GM21447 (cell line): ENCODE data around the gene CRYBB3.

Experiments
- ATAC-seq: cut with Tn5 transposase; IDR thresholded peaks from one replicate; pipeline ENCODE4 v1.9.1; 2021; ENCODE audit not compliant: unreplicated experiment

Gene CRYBB3

DNA sequence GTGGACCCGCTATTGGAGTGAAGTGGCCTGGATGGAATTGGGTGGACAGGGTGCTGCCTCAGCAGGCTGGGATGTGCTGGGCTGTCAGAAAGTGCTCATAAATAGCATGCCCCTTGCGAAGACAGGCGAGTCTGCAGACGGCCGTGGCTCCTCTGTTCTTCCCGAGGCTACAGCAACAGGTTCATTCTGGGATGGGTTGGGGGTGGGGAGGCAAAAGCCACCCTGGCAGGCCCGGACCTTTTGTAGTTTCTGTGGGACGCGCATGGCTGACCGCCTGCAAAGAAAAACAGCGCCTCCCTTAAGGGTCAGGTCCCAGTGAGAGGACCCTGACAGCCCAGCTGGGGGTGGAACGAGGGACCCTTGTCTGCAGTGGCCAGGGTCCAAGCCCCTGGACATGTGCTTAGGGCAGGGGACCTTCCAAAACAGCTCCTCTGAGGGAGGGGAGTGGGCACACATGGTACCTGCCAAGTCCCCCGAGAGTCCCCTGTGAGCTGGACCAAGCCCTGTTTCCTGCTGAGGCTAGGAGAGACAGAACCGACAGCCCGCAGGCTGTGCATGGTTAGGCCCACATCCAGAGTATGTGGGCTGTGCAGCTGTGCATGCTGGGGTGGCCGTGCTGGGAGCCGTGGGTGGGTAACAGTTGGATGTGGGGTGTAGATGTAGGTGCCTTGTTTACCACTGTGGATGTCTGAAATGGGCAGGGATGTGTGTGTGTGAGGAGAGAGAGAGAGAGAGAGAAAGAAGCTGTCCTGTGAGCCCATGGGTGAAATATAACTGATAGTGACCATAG, at the start of gene CRYBB3:
CRYBB3 (plus strand) TSS at position 128 of the 790 bp plus-strand sequence. CDS start 1,539 bp downstream, outside the sequence.
- no peak for ATAC-seq

GRCh38 chr22:25153961-25154666, 45.5 kb upstream of the CRYBB3 start:
- ATAC-seq: no peak

GRCh38 chr22:25154667-25154999, 45.0 kb upstream of the CRYBB3 start:
- no peak for ATAC-seq

GRCh38 chr22:25156736-25157135, 42.9 kb upstream of the CRYBB3 start:
- ATAC-seq: no peak

DNA sequence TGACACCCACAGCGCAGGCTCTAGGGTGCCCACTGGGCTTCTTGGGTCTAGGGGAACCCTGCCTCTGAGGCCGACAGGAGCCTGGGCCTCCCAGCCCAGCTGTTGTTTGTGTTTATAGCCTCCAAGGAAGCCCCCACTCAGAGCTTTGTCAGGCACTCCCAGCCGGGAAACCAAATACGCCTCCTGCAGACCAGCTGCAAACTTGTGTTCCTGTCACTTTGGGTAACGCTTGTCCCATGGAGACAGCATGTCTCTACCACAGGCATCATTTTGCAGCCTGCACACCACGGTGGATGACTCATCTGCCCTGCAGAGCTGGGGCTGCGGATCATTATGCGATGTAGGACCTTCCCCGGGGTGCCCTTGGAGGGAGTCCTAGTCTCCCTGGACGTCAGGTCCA, 40.6 kb upstream of the CRYBB3 start:
- no peak for ATAC-seq

DNA sequence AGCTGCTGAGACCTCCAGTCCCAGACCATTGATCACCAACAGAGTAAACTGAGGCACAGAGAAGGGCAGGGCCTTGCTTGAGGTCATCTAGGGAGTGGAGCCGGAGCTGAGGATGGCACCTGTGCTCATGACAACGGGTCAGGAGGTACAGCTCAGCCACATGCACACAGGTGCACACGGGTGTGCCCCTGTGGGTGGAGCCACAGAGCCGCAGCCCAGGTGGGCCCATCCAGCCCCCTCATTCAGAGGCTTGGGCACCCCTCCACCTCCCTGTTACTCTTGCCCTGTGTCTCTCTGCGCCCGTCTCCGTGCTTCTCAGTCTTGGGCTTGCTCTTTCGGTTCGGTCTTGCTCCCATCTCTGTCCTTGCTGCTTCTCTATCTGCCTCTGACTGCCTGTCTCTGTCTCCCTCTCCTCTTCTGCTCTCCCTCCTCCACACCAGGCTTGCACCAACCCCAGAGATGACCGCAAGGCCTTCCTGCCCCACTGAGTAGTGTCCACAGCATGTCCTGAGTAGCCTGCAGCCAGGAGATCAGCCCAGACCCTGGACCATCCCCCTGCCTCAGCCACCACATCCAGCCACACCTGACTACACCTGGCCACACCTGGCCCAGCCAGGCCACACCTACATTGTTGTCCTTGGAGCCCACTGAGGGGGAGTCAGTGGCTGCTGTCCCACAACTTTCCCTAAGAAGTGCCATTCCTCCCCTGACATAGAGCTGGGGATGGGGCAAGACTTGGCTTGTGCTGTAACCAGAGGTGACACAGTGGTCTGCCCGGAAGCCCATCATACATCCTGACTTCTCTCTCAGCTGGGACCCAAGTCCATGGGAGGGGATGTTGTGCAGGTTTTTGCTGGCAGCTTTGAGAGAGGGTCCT, 39.3 kb upstream of the CRYBB3 start:
- ATAC-seq: no peak

DNA sequence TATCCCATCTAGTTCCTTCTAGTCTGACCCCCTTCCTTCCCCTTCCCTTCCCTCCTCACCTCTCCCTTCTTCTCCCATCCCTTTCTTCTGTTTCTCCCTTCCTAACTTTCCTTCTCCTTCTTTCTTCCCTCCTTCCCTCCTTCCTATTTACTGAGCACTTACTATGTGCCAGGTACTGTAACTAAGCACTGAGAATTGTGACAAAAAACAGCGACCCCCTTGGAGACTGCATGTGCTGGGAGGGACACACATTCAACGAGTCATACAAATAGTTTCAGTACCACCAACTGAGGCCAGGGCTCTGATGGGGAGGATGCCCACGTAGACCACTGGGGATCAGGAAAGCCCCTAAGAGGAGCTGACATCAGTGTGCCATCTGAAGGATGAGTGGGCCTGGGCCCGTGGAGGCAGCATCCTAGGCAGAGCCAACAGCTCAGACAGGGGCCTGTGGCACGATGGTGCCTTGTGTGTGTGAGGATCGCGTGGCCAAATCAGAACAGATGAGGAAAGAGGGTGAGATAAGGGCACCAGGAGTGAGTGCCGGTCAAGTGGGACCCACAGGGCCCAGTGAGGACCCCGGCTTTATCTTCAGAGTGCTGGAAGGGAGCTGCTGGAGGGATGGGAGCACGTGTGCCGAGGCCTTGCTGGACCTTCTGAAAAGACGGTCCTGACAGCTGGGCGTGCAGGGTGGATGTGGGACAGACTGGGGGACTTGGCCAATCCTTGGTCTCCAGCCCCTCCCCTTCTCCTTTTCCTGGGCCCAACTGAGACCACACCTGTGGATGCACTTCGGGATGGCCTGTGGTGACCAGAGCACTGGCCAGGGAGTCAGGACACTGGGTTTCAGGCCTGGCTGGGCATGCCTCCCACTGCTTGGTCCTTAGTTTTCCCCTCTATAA, 38.4 kb upstream of the CRYBB3 start:
- ATAC-seq: no peak

GRCh38 chr22:25161916-25162530, 37.6 kb upstream of the CRYBB3 start:
- no peak for ATAC-seq

DNA sequence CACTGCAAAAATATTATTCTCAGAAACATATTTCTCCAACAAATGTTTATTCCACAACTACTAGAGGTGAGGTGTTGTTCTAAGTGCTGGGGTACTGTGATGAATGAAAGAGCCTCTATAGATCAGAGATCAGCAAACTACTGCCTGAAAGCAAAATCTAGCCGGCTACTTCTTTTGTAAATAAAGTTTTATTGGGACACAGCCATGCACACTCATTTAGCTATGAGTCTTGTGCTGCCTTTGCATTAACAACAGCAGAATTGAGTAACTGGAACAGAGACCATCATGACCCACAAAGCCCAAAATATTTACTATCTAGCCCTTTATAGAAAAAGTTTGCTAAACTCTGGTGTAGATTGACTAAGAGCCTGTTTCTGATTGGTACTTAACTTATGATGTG, 37.1 kb upstream of the CRYBB3 start:
- no peak for ATAC-seq

DNA sequence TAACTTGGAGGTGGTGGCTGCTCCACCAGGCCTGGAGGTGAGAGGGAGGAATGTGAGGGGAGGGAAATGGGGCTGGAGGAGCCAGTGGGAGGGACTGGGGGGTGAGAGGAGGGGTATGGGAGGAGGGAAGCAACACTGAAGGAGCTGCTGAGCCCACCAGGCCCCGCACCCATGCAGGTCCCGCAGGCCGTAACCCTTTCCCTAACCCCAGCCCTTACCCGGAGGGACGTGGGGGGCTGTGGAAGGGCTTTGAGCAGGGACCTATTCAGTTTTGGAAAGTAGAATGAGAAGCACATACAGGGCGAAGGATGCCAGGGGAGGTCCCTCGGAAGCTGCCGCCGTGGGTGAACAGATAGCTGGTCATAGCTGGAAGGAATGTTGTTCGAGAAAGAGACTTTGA, 33.9 kb upstream of the CRYBB3 start:
- no peak for ATAC-seq

GRCh38 chr22:25166266-25167040, 33.2 kb upstream of the CRYBB3 start:
- ATAC-seq: no peak

GRCh38 chr22:25167082-25167481, 32.6 kb upstream of the CRYBB3 start:
- no peak for ATAC-seq

DNA sequence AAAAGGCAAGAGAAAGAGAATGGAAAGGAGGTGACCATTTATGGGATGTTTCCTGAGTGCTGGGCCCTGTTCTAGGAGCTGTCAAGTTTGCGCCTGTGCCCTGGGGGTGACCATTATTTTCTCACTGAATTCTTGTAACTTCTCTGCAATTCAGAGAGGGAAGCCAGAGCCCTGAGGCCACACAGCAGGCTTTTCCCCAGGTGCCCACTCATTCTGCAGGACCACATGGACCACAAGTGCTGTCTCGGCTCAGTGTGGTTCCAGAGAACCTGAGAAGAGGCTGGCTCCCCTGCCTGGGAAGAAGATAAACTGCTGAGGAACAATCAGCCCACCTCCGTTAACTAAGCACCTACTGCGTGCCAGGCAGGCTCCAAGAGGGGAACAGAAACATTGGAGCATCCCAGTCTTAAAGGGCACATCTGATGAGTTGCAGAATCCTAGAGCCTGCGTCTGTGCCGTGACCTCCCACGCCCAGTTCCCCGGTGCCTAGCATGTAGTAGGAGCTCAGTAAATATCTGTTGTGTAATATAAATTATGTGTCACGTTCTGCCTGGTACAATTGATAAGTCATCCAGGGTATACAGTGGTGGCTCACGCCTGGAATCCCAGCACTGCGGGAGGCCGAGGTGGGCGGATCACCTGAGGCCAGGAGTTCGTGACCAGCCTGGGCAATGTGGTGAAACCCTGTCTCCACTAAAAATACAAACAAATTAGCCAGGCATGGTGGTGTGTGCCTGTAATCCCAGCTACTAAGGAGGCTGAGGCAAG, 31.6 kb upstream of the CRYBB3 start:
- ATAC-seq: no peak

DNA sequence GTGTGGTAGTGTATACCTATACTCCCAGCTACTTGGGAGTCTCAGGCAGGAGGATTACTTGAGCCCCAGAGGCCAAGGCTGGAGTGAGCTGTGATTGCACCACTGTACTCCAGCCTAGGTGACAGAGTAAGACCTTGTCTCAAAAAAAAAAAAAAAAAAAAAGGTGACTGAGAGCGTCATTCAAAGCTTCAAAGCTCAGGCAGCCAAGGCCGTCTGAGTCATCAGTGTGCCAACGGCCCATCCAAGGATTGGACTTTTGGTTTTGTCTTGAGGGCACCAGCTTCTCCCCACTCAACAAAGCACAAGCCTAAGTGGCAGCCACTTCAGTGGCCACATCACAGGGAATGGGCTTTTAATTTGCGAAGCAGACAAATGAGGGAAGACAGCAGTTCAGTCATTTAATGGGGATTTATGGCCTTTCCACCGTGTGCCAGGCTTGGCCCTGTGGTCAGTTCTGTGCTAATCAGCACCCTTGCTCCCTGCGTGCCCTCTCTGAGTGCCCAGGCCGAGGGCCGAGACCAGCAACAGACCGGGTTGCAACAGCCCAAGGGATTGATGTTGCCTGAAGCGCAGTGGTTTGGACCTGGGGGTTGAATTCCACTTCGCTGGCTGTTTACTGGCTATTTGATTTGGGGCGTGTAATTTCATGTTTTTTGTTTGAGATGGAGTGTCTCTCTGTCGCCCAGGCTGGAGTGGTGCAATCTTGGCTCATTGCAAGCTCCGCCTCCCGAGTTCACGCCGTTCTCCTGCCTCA, 30.2 kb upstream of the CRYBB3 start:
- ATAC-seq: no peak

GRCh38 chr22:25170426-25170980, 29.2 kb upstream of the CRYBB3 start:
- no peak for ATAC-seq

DNA sequence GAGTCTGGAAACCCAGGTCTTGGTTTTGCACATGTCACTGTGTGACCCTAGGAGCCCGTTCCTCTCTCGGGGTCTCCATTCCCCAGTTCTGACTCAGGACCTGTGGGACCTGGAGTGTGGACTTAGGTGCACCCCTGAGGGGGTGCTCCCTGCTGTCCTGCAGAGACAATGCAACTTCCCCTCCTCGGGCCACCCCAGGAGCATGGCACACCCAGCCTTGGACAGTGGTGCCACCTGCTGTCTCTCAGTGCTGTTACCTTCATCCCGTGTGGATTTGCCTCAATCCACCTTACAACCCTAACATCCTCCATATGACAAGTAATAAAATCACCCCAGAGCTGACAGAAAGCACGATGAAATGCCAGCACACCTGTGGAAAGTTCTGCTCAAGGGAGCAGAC, 27.5 kb upstream of the CRYBB3 start:
- ATAC-seq: no peak

GRCh38 chr22:25174156-25174887, 25.3 kb upstream of the CRYBB3 start:
- ATAC-seq: no peak
